ENCODE measurements around the gene JPH3.
A peak's percentile ranks its signal among the peaks of the same experiment; 100 is the strongest.

JPH3 gene

GRCh38 chr16:87635541-87636049 lies 33.3 kb downstream of the JPH3 start:
- Histone ChIP-seq H3K4me1 (ENCODE audit: insufficient read depth, low read length) (0 out of 2 replicates have a peak, but pooled peaks cover 2% of the 10 kb centered on the region), H3K4me3 (ENCODE audit: low read length) (peak overlapping the region; percentile 50; the same call in 1 of the 2 replicates), H3K27me3 (ENCODE audit: insufficient read depth, low read length) (peaks cover 10% of the 10 kb centered on the region), H3K36me3 (ENCODE audit: insufficient read depth, low read depth, low read length) (no peaks in the 10 kb centered on the region), H3K27ac (ENCODE audit: low read length) (no peak overlapping the region), H3K9ac (ENCODE audit: low read depth, low read length) (no peak overlapping the region), H3K9me3 (ENCODE audit: insufficient read depth, low read depth, low read length) (peaks cover 4% of the 10 kb centered on the region; the same call in 1 of the 2 replicates)

GRCh38 chr16:87636050-87636684 lies 33.9 kb downstream of the JPH3 start:
- H3K27me3 ChIP-seq (ENCODE audit: insufficient read depth, low read length) = peaks cover 10% of the 10 kb centered on the region
- H3K4me3 ChIP-seq (ENCODE audit: low read length) = peak overlapping the region; percentile 50; the same call in 1 of the 2 replicates
- H3K9ac ChIP-seq (ENCODE audit: low read depth, low read length) = no peak overlapping the region
- no peaks in the 10 kb centered on the region for H3K9me3 ChIP-seq (ENCODE audit: insufficient read depth, low read depth, low read length)
- 0 out of 2 replicates have a peak, but pooled peaks cover 2% of the 10 kb centered on the region for H3K4me1 ChIP-seq (ENCODE audit: insufficient read depth, low read length)
- H3K36me3 ChIP-seq (ENCODE audit: insufficient read depth, low read depth, low read length) = no peaks in the 10 kb centered on the region
- H3K27ac ChIP-seq (ENCODE audit: low read length) = no peak overlapping the region

GRCh38 chr16:87636741-87637140 lies 34.4 kb downstream of the JPH3 start:
- Histone ChIP-seq H3K4me3 (ENCODE audit: low read length) (no peak overlapping the region), H3K9ac (ENCODE audit: low read depth, low read length) (no peak overlapping the region), H3K27ac (ENCODE audit: low read length) (no peak overlapping the region), H3K27me3 (ENCODE audit: insufficient read depth, low read length) (peaks cover 10% of the 10 kb centered on the region), H3K4me1 (ENCODE audit: insufficient read depth, low read length) (0 out of 2 replicates have a peak, but pooled peaks cover 2% of the 10 kb centered on the region), H3K9me3 (ENCODE audit: insufficient read depth, low read depth, low read length) (no peaks in the 10 kb centered on the region), H3K36me3 (ENCODE audit: insufficient read depth, low read depth, low read length) (no peaks in the 10 kb centered on the region)

GRCh38 chr16:87637357-87637756 lies 35.0 kb downstream of the JPH3 start:
- no peak overlapping the region for H3K27ac ChIP-seq (ENCODE audit: low read length)
- peaks cover 10% of the 10 kb centered on the region for H3K27me3 ChIP-seq (ENCODE audit: insufficient read depth, low read length)
- H3K9ac ChIP-seq (ENCODE audit: low read depth, low read length) = no peak overlapping the region
- H3K9me3 ChIP-seq (ENCODE audit: insufficient read depth, low read depth, low read length) = no peaks in the 10 kb centered on the region
- H3K4me1 ChIP-seq (ENCODE audit: insufficient read depth, low read length) = 0 out of 2 replicates have a peak, but pooled peaks cover 2% of the 10 kb centered on the region
- H3K36me3 ChIP-seq (ENCODE audit: insufficient read depth, low read depth, low read length) = no peaks in the 10 kb centered on the region
- H3K4me3 ChIP-seq (ENCODE audit: low read length) = no peak overlapping the region

GRCh38 chr16:87638736-87639135 lies 36.4 kb downstream of the JPH3 start:
- Histone ChIP-seq H3K27me3 (ENCODE audit: insufficient read depth, low read length) (peaks cover 10% of the 10 kb centered on the region), H3K36me3 (ENCODE audit: insufficient read depth, low read depth, low read length) (no peaks in the 10 kb centered on the region), H3K27ac (ENCODE audit: low read length) (no peak overlapping the region), H3K9ac (ENCODE audit: low read depth, low read length) (no peak overlapping the region), H3K4me1 (ENCODE audit: insufficient read depth, low read length) (0 out of 2 replicates have a peak, but pooled peaks cover 2% of the 10 kb centered on the region), H3K4me3 (ENCODE audit: low read length) (no peak overlapping the region), H3K9me3 (ENCODE audit: insufficient read depth, low read depth, low read length) (no peaks in the 10 kb centered on the region)

GRCh38 chr16:87641721-87642120 lies 39.4 kb downstream of the JPH3 start:
- H3K27me3 ChIP-seq (ENCODE audit: insufficient read depth, low read length) = no peaks in the 10 kb centered on the region
- no peaks in the 10 kb centered on the region for H3K4me1 ChIP-seq (ENCODE audit: insufficient read depth, low read length)
- no peak overlapping the region for H3K27ac ChIP-seq (ENCODE audit: low read length)
- H3K9me3 ChIP-seq (ENCODE audit: insufficient read depth, low read depth, low read length) = no peaks in the 10 kb centered on the region
- H3K36me3 ChIP-seq (ENCODE audit: insufficient read depth, low read depth, low read length) = peaks cover 7% of the 10 kb centered on the region; the same call in 1 of the 2 replicates
- H3K4me3 ChIP-seq (ENCODE audit: low read length) = no peak overlapping the region
- H3K9ac ChIP-seq (ENCODE audit: low read depth, low read length) = no peak overlapping the region

- Histone ChIP-seq H3K27ac (ENCODE audit: low read length) (no peak overlapping the region), H3K4me1 (ENCODE audit: insufficient read depth, low read length) (no peaks in the 10 kb centered on the region), H3K9me3 (ENCODE audit: insufficient read depth, low read depth, low read length) (no peaks in the 10 kb centered on the region), H3K9ac (ENCODE audit: low read depth, low read length) (no peak overlapping the region), H3K36me3 (ENCODE audit: insufficient read depth, low read depth, low read length) (peaks cover 7% of the 10 kb centered on the region; the same call in 1 of the 2 replicates), H3K27me3 (ENCODE audit: insufficient read depth, low read length) (no peaks in the 10 kb centered on the region), H3K4me3 (ENCODE audit: low read length) (no peak overlapping the region)
Measured at GRCh38 chr16:87642491-87642890, 40.2 kb downstream of the JPH3 start.

- Histone ChIP-seq H3K9me3 (ENCODE audit: insufficient read depth, low read depth, low read length) (no peaks in the 10 kb centered on the region), H3K27me3 (ENCODE audit: insufficient read depth, low read length) (no peaks in the 10 kb centered on the region), H3K4me1 (ENCODE audit: insufficient read depth, low read length) (no peaks in the 10 kb centered on the region), H3K9ac (ENCODE audit: low read depth, low read length) (no peak overlapping the region), H3K36me3 (ENCODE audit: insufficient read depth, low read depth, low read length) (peaks cover 7% of the 10 kb centered on the region; the same call in 1 of the 2 replicates), H3K27ac (ENCODE audit: low read length) (no peak overlapping the region), H3K4me3 (ENCODE audit: low read length) (no peak overlapping the region)
Measured at GRCh38 chr16:87644186-87644585, 41.9 kb downstream of the JPH3 start.

- H3K27ac ChIP-seq (ENCODE audit: low read length) = no peak overlapping the region
- no peak overlapping the region for H3K9ac ChIP-seq (ENCODE audit: low read depth, low read length)
- H3K4me3 ChIP-seq (ENCODE audit: low read length) = no peak overlapping the region
- H3K36me3 ChIP-seq (ENCODE audit: insufficient read depth, low read depth, low read length) = peaks cover 7% of the 10 kb centered on the region; the same call in 1 of the 2 replicates
- no peaks in the 10 kb centered on the region for H3K27me3 ChIP-seq (ENCODE audit: insufficient read depth, low read length)
- H3K9me3 ChIP-seq (ENCODE audit: insufficient read depth, low read depth, low read length) = no peaks in the 10 kb centered on the region
- no peaks in the 10 kb centered on the region for H3K4me1 ChIP-seq (ENCODE audit: insufficient read depth, low read length)
Measured at GRCh38 chr16:87644596-87644995, 42.3 kb downstream of the JPH3 start.

GRCh38 chr16:87645802-87646201 lies 43.5 kb downstream of the JPH3 start:
- Histone ChIP-seq H3K4me3 (ENCODE audit: low read length) (no peak overlapping the region), H3K27ac (ENCODE audit: low read length) (no peak overlapping the region), H3K36me3 (ENCODE audit: insufficient read depth, low read depth, low read length) (peaks cover 7% of the 10 kb centered on the region; the same call in 1 of the 2 replicates), H3K4me1 (ENCODE audit: insufficient read depth, low read length) (no peaks in the 10 kb centered on the region), H3K27me3 (ENCODE audit: insufficient read depth, low read length) (no peaks in the 10 kb centered on the region), H3K9me3 (ENCODE audit: insufficient read depth, low read depth, low read length) (no peaks in the 10 kb centered on the region), H3K9ac (ENCODE audit: low read depth, low read length) (no peak overlapping the region)

GRCh38 chr16:87647431-87648185 lies 45.3 kb downstream of the JPH3 start:
- Histone ChIP-seq H3K9me3 (ENCODE audit: insufficient read depth, low read depth, low read length) (no peaks in the 10 kb centered on the region), H3K4me1 (ENCODE audit: insufficient read depth, low read length) (no peaks in the 10 kb centered on the region), H3K9ac (ENCODE audit: low read depth, low read length) (no peak overlapping the region), H3K27ac (ENCODE audit: low read length) (no peak overlapping the region), H3K36me3 (ENCODE audit: insufficient read depth, low read depth, low read length) (peaks cover 7% of the 10 kb centered on the region; the same call in 1 of the 2 replicates), H3K4me3 (ENCODE audit: low read length) (no peak overlapping the region), H3K27me3 (ENCODE audit: insufficient read depth, low read length) (no peaks in the 10 kb centered on the region)

Measured in iPS-20b (cell line).